ENCODE data around the gene AEN.

GRCh38 chr15:88638626-88639372 lies 17.7 kb downstream of the AEN start, which contains the start of gene ISG20:
- TF ChIP-seq CTCF (IDR thresholded peaks at IDR 0.05) (peak; percentile 40 to 87 (median 68)), POLR2A (IDR thresholded peaks at IDR 0.05) (peak in 3 of 4 donors; percentile 68 to 97 (median 89)), EP300 (IDR thresholded peaks at IDR 0.05) (peak; percentile 36 to 99 (median 90)), POLR2AphosphoS5 (IDR thresholded peaks at IDR 0.05) (peak; percentile 95 to 99)
